Measurements from ENCODE around the gene PARD3B. TPM values are rescaled to one million over a fixed set of nuclear protein-coding genes. Genes with fewer than 3 reads are reported as not detected.

PARD3B gene
- polyA plus RNA-seq, 1 donor = 37.4 TPM

- DNase-seq = no peak
Measured at GRCh38 chr2:204892506-204893255, 347.4 kb downstream of the PARD3B start.

GRCh38 chr2:204896146-204896545 lies 350.9 kb downstream of the PARD3B start:
- DNase-seq = no peak

GRCh38 chr2:204897561-204897960 lies 352.3 kb downstream of the PARD3B start:
- DNase-seq = no peak

- DNase-seq = no peak
Measured at GRCh38 chr2:204898928-204899640, 353.8 kb downstream of the PARD3B start.

GRCh38 chr2:204899983-204900382 lies 354.7 kb downstream of the PARD3B start:
- no peak for DNase-seq

GRCh38 chr2:204900487-204900886 lies 355.2 kb downstream of the PARD3B start:
- DNase-seq = no peak

- DNase-seq = no peak
Measured at GRCh38 chr2:204900910-204901309, 355.6 kb downstream of the PARD3B start.

- no peak for DNase-seq
Measured at GRCh38 chr2:204901591-204901990, 356.3 kb downstream of the PARD3B start.

- no peak for DNase-seq
Measured at GRCh38 chr2:204909791-204910190, 364.5 kb downstream of the PARD3B start.

GRCh38 chr2:204913312-204913711 lies 368.0 kb downstream of the PARD3B start:
- no peak for DNase-seq

GRCh38 chr2:204913854-204914464 lies 368.7 kb downstream of the PARD3B start:
- no peak for DNase-seq

GRCh38 chr2:204914708-204915107 lies 369.4 kb downstream of the PARD3B start:
- no peak for DNase-seq

- no peak for DNase-seq
Measured at GRCh38 chr2:204917089-204917701, 371.9 kb downstream of the PARD3B start.

- no peak for DNase-seq
Measured at GRCh38 chr2:204920776-204921175, 375.5 kb downstream of the PARD3B start.

- DNase-seq = no peak
Measured at GRCh38 chr2:204923957-204924356, 378.7 kb downstream of the PARD3B start.

- no peak for DNase-seq
Measured at GRCh38 chr2:204931562-204931961, 386.3 kb downstream of the PARD3B start.

- DNase-seq = no peak
Measured at GRCh38 chr2:204933735-204934374, 388.6 kb downstream of the PARD3B start.

- DNase-seq = no peak
Measured at GRCh38 chr2:204944927-204945326, 399.7 kb downstream of the PARD3B start.

- DNase-seq = no peak
Measured at GRCh38 chr2:204945376-204945775, 400.1 kb downstream of the PARD3B start.

GRCh38 chr2:204946892-204947291 lies 401.6 kb downstream of the PARD3B start:
- DNase-seq = no peak

- DNase-seq = no peak
Measured at GRCh38 chr2:204947405-204947804, 402.1 kb downstream of the PARD3B start.

All from left kidney (tissue), 2 donors.